DND-41 (cell line): Measurements from ENCODE around the gene SOX5.

Experiments used
- ATAC-seq: fragments of 200-7000 bp; cut with Tn5 transposase; 3 replicates; pipeline ENCODE4 v1.9.1; 2021; ENCODE audit warnings: low read depth; ENCODE audit not compliant: insufficient read depth
- DNase-seq: peaks from one replicate; pipeline ENCODE4 v3.0.0-alpha.2; 2020
- H2AFZ ChIP-seq: 2 replicates; pipeline ENCODE4 v1.6.0; 2012; ENCODE audit warnings: low read depth, low read length
- H3K27ac ChIP-seq: 2 replicates; pipeline ENCODE4 v1.5.1; 2012; ENCODE audit warnings: low read length, inconsistent platforms
- H3K27me3 ChIP-seq: fragments of 200-600 bp; sonication (generic); 2 replicates; pipeline ENCODE4 v1.6.0; 2012; ENCODE audit warnings: low read length, mild to moderate bottlenecking, inconsistent platforms; ENCODE audit not compliant: insufficient read depth, poor library complexity
- H3K36me3 ChIP-seq: 2 replicates; pipeline ENCODE4 v1.5.1; 2012; ENCODE audit warnings: low read length, inconsistent platforms; ENCODE audit not compliant: insufficient read depth
- H3K4me1 ChIP-seq: 2 replicates; pipeline ENCODE4 v1.5.1; 2012; ENCODE audit warnings: mild to moderate bottlenecking, low read length; ENCODE audit not compliant: insufficient read depth
- H3K4me2 ChIP-seq: 2 replicates; pipeline ENCODE4 v1.6.0; 2012; ENCODE audit warnings: mild to moderate bottlenecking, moderate library complexity, low read length, inconsistent platforms; ENCODE audit not compliant: insufficient read depth
- H3K4me3 ChIP-seq, 2 experiments: fragments of 200-600 bp in 1 of 2; shearing (Covaris generic) in 1 of 2; 2 replicates each; pipeline ENCODE4 v1.5.1; 2012 to 2016; ENCODE audit warnings: inconsistent platforms in 2 of 2, low read length in 2 of 2, mild to moderate bottlenecking in 2 of 2, low read depth in 1 of 2, moderate library complexity in 1 of 2
- H3K79me2 ChIP-seq: 2 replicates; pipeline ENCODE4 v1.6.0; 2012; ENCODE audit warnings: low read length, inconsistent platforms; ENCODE audit not compliant: insufficient read depth
- H3K9ac ChIP-seq: 2 replicates; pipeline ENCODE4 v1.6.0; 2012; ENCODE audit warnings: low read depth, mild to moderate bottlenecking, inconsistent platforms, low read length, moderate library complexity
- H3K9me3 ChIP-seq: 2 replicates; pipeline ENCODE4 v1.5.1; 2012; ENCODE audit warnings: low read length, moderate library complexity, mild to moderate bottlenecking, inconsistent platforms; ENCODE audit not compliant: insufficient read depth, severe bottlenecking
- H4K20me1 ChIP-seq: 2 replicates; pipeline ENCODE4 v1.6.0; 2012; ENCODE audit warnings: low read length; ENCODE audit not compliant: insufficient read depth
- EZH2 ChIP-seq: IDR thresholded peaks from 3 replicates; pipeline ENCODE4 v1.6.1; 2012; ENCODE audit warnings: borderline replicate concordance, low read depth, mild to moderate bottlenecking, moderate library complexity, low read length, inconsistent platforms; ENCODE audit not compliant: severe bottlenecking
- TF ChIP-seq, protein P1 (sequence below): IDR thresholded peaks from 2 replicates; pipeline ENCODE4 v1.5.1; 2012; ENCODE audit warnings: borderline replicate concordance, low read length, moderate library complexity, mild to moderate bottlenecking; ENCODE audit not compliant: poor library complexity, severe bottlenecking; ENCODE audit errors: extremely low read depth

The SOX5 gene

DNA sequence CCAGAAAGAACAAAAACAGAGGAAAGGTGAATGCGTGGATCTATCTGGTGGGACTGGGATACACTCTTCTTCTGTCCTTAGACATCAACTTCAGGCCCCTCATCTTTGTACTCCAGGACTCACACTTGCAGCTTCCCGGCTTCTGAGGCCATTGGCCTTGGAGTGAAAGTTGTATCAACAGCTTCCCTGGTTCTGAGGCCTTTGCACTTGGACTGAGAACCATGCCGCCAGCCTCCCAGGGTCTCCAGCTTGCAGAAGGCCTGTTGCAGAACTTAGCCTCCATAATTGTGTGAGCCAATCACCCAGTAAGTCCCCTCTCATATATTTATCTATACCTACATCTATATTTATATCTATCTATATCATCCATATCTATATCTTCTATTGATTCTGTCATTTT lies 218.4 kb downstream of the SOX5 start:
- no peak overlapping the region for H3K9ac ChIP-seq
- ATAC-seq: no peak
- no peak overlapping the region for H3K4me3 ChIP-seq

DNA sequence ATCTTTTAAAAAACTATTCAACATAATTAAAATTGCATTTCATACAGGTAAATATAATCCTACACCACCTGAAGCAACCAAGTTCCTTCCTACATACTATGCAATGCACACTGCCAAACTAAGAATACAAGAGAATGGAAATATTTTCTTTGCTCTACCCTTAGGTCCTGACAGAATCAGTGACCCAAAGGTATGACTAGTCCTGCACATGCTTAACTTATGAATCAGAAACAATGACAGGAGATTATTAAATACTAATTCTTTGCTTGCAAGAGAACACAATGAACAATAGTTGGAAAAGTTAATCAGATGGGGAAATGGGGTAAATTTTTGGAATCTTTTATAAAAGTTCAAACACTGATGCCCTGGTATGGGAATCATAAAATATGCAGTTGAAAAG lies 220.1 kb downstream of the SOX5 start:
- Histone ChIP-seq H3K9me3 (no peaks in the 10 kb centered on the region), H3K4me2 (no peak overlapping the region), H2AFZ (no peak overlapping the region), H3K79me2 (no peaks in the 10 kb centered on the region), H3K4me1 (no peaks in the 10 kb centered on the region), H3K27ac (no peak overlapping the region), H3K36me3 (no peaks in the 10 kb centered on the region), H3K4me3 (no peak overlapping the region), H4K20me1 (no peaks in the 10 kb centered on the region), H3K27me3 (no peaks in the 10 kb centered on the region), H3K9ac (no peak overlapping the region)
- ATAC-seq (no peak), DNase-seq (no peak)
- no peak for TF ChIP-seq EZH2
- TF ChIP-seq, protein P1, sequence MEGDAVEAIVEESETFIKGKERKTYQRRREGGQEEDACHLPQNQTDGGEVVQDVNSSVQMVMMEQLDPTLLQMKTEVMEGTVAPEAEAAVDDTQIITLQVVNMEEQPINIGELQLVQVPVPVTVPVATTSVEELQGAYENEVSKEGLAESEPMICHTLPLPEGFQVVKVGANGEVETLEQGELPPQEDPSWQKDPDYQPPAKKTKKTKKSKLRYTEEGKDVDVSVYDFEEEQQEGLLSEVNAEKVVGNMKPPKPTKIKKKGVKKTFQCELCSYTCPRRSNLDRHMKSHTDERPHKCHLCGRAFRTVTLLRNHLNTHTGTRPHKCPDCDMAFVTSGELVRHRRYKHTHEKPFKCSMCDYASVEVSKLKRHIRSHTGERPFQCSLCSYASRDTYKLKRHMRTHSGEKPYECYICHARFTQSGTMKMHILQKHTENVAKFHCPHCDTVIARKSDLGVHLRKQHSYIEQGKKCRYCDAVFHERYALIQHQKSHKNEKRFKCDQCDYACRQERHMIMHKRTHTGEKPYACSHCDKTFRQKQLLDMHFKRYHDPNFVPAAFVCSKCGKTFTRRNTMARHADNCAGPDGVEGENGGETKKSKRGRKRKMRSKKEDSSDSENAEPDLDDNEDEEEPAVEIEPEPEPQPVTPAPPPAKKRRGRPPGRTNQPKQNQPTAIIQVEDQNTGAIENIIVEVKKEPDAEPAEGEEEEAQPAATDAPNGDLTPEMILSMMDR: no peak

More for the DNA sequence above, 218.4 kb downstream of the SOX5 start:
- Histone ChIP-seq H4K20me1 (no peaks in the 10 kb centered on the region), H3K27me3 (no peaks in the 10 kb centered on the region), H3K79me2 (no peaks in the 10 kb centered on the region), H2AFZ (no peak overlapping the region), H3K27ac (no peak overlapping the region), H3K36me3 (no peaks in the 10 kb centered on the region), H3K4me1 (no peaks in the 10 kb centered on the region), H3K4me2 (no peak overlapping the region), H3K9me3 (no peaks in the 10 kb centered on the region)
- DNase-seq: no peak
- TF ChIP-seq EZH2: no peak
- TF ChIP-seq, protein P1: no peak

DNA sequence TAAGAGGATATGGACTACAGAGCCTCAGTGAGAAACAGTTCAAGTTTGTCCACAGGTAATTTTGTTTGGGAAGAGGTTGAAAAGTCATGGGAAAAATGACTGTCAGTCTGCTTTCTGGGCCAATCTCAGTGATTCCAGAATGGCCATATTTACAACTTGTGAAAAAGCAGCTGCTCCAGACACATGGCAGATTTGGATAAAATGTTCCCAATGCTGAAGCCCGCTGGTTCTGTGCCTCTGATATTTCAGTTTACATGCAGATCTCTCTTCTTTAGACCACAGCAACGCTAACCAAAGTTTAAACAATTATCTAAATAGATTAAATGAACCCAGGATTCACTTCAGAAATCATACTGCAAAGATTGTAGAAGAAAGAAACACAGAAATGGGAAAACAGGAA lies 222.8 kb downstream of the SOX5 start:
- Histone ChIP-seq H3K27ac (no peak overlapping the region), H3K9me3 (no peaks in the 10 kb centered on the region), H3K27me3 (no peaks in the 10 kb centered on the region), H3K79me2 (no peaks in the 10 kb centered on the region), H3K4me2 (no peak overlapping the region), H4K20me1 (no peaks in the 10 kb centered on the region), H3K9ac (no peak overlapping the region), H2AFZ (no peak overlapping the region), H3K4me3 (no peak overlapping the region), H3K4me1 (no peaks in the 10 kb centered on the region), H3K36me3 (no peaks in the 10 kb centered on the region)
- TF ChIP-seq, protein P1: no peak
- TF ChIP-seq EZH2: no peak
- ATAC-seq (no peak), DNase-seq (no peak)

DNA sequence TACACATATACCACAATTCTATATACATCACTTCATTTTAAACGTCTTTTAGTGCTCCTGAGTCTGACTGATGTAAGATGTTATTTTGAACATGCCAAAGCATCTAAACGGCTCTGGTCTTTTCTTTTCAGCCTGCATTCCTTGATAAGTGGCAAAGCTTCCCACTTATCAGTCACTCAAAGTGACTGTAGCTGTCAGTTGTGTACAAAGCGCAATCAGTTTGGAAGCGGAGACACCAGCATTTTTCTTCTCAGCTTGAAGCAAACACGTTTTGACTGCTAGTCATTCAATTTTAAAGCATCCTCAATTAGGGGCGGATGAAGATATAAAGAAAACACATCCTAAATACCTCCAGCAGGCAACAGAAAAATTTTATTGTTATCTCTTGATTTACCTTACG lies 226.8 kb downstream of the SOX5 start:
- Histone ChIP-seq H3K9ac (no peak overlapping the region), H3K4me3 (no peak overlapping the region), H3K9me3 (no peaks in the 10 kb centered on the region), H3K4me1 (no peaks in the 10 kb centered on the region), H3K27me3 (no peaks in the 10 kb centered on the region), H3K79me2 (no peaks in the 10 kb centered on the region), H3K36me3 (no peaks in the 10 kb centered on the region), H2AFZ (no peak overlapping the region), H4K20me1 (no peaks in the 10 kb centered on the region), H3K4me2 (no peak overlapping the region), H3K27ac (no peak overlapping the region)
- DNase-seq (no peak), ATAC-seq (no peak)
- TF ChIP-seq, protein P1: no peak
- no peak for TF ChIP-seq EZH2
